NCI-H2107 (cell line): ENCODE results near the gene PLA2G4E.
A peak's percentile ranks its signal among the peaks of the same experiment; 100 is the strongest.

Source experiments
- DNase-seq: peaks from one replicate; lab custom pipeline; 2025; lab: John Stamatoyannopoulos, UW

Gene PLA2G4E

GRCh38 chr15:42020713-42021273 lies at the start of gene PLA2G4E:
PLA2G4E (minus strand) TSS chr15:42021042; CDS start chr15:42021030, 12 bp downstream.
- DNase-seq: no peak

- DNase-seq: no peak
Measured at GRCh38 chr15:42070279-42070975, 49.6 kb upstream of the PLA2G4E start.

- no peak for DNase-seq
Measured at GRCh38 chr15:42069496-42070278, 48.8 kb upstream of the PLA2G4E start.

- DNase-seq: no peak
Measured at GRCh38 chr15:42069025-42069424, 48.2 kb upstream of the PLA2G4E start.

- no peak for DNase-seq
Measured at GRCh38 chr15:42068601-42069000, 47.8 kb upstream of the PLA2G4E start.

- DNase-seq: no peak
Measured at GRCh38 chr15:42066764-42067415, 46.0 kb upstream of the PLA2G4E start.

GRCh38 chr15:42065468-42065867 lies 44.6 kb upstream of the PLA2G4E start:
- DNase-seq: no peak

- no peak for DNase-seq
Measured at GRCh38 chr15:42065033-42065432, 44.2 kb upstream of the PLA2G4E start.

- no peak for DNase-seq
Measured at GRCh38 chr15:42064271-42064670, 43.4 kb upstream of the PLA2G4E start.

- DNase-seq: no peak
Measured at GRCh38 chr15:42063122-42063848, 42.4 kb upstream of the PLA2G4E start.

- no peak for DNase-seq
Measured at GRCh38 chr15:42062284-42062806, 41.5 kb upstream of the PLA2G4E start.

- no peak for DNase-seq
Measured at GRCh38 chr15:42060797-42061196, 40.0 kb upstream of the PLA2G4E start.

- no peak for DNase-seq
Measured at GRCh38 chr15:42060477-42060763, 39.6 kb upstream of the PLA2G4E start.

GRCh38 chr15:42059661-42060476 lies 39.0 kb upstream of the PLA2G4E start:
- peak; percentile 16 for DNase-seq

GRCh38 chr15:42058791-42059190 lies 37.9 kb upstream of the PLA2G4E start:
- no peak for DNase-seq

GRCh38 chr15:42057799-42058646 lies 37.2 kb upstream of the PLA2G4E start:
- DNase-seq: no peak

GRCh38 chr15:42056934-42057798 lies 36.3 kb upstream of the PLA2G4E start:
- DNase-seq: peak; percentile 10

- no peak for DNase-seq
Measured at GRCh38 chr15:42053914-42054313, 33.1 kb upstream of the PLA2G4E start.

- DNase-seq: no peak
Measured at GRCh38 chr15:42053010-42053409, 32.2 kb upstream of the PLA2G4E start.
